ENCODE measurements around the gene LRRIQ1. TPM values are rescaled to one million over a fixed set of nuclear protein-coding genes. Genes with fewer than 3 reads are reported as not detected.
"Not testable (repeated sequence)": the region's sequence is repeated elsewhere in the genome, so short reads cannot be mapped to it uniquely, and the experiment has no call there.

The LRRIQ1 gene
- total RNA-seq, 1 donor from 2014 or later: not detected

DNA sequence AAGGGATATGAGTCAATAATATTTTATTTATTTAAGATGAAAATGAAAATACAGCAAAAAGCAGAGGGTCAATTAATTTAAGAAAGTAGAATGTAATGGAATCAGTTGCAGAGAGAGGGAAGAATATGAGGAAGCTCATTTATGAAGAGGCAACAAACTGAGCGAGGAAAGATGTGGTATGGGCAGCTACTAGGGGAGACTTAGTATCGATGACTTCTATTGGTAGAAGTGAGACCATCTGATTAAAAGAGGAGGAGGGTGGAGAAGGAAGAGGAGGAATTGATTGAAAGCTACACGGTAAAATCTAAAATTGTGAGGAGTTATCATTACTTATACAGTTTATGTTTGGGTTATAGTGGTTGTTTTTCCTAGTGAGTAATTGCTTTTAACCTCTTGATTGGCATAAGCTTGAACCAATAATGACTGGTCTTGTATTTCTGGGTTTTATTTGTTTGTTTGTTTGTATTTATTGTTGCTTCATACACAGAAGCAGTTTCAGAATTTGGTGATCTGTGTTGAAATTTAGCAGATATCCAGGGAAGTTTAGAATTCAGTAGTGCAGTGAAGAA, 121.0 kb downstream of the LRRIQ1 start:
- no peak overlapping the region for H3K4me3 Mint-ChIP-seq (ENCODE audit: low read depth)
- no peak for DNase-seq (ENCODE audit: low spot score)
- no peaks in the 10 kb centered on the region for H3K36me3 Mint-ChIP-seq (ENCODE audit: low read depth)
- H3K4me1 Mint-ChIP-seq (ENCODE audit: low read depth): no peaks in the 10 kb centered on the region
- no peak overlapping the region for H3K27ac Mint-ChIP-seq
- H3K27me3 Mint-ChIP-seq (ENCODE audit: low read depth): no peaks in the 10 kb centered on the region
- intact Hi-C loops (cut with micrococcal nuclease): no loop called here
- no peaks in the 10 kb centered on the region for H3K9me3 Mint-ChIP-seq

DNA sequence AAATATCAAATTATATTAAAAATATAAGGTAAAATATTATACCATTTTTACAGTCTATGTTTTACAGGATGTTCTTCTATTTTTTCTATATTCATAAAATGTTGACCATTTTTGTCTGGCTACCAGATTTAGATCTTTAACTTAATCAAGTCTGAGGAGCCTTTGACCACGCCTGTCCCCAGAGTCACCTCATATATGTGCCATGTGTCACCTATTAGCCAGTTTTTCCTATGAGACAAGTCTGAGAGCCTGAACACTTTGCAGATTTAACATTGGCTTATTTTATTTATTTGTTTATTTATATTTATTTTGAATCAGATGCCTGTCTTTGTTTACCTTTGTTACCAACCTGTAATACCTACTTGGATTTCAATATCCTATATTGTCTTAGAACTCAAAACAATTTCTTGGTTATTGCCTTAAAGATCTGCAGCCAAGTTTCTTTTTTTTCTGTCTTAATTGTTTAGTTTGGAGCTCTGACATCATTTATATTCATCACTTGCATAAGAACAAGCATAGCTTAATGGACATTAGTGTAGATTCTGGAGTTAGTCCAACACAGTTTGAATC, 127.7 kb downstream of the LRRIQ1 start:
- Mint-ChIP-seq H3K4me3 (ENCODE audit: low read depth) (no peak overlapping the region), H3K4me1 (ENCODE audit: low read depth) (no peaks in the 10 kb centered on the region), H3K36me3 (ENCODE audit: low read depth) (no peaks in the 10 kb centered on the region), H3K27ac (no peak overlapping the region), H3K27me3 (ENCODE audit: low read depth) (no peaks in the 10 kb centered on the region), H3K9me3 (no peaks in the 10 kb centered on the region)
- DNase-seq (ENCODE audit: low spot score): no peak
- intact Hi-C loops (cut with micrococcal nuclease): no loop called here

DNA sequence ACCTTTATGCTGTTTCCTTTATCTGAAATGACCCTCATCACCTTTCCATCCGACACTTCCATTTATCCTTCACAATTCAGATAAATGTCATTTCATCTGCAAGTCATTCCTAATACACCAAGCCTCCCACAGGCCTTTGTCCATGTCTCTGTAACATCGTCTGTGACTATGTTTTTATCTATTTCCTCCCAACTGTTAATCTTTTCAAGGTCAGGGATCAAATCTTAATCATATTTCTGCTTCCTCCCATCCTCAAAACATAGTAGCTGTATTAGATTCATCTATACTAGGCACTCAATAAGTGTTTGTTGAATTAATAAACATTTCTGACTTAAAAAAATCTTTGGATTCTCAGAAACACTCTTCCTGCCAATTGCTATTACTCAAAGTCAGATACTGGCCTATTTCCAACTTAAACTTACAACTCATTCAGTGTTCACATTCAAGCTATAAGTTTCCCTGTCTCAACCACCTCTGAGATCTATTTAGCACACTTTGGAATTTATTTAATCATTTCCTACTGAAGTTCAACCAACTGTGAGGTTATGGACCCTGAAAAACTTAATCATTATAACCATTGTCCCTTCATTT, 143.6 kb downstream of the LRRIQ1 start:
- Mint-ChIP-seq H3K27ac (no peak overlapping the region), H3K9me3 (no peaks in the 10 kb centered on the region), H3K27me3 (ENCODE audit: low read depth) (no peaks in the 10 kb centered on the region), H3K4me3 (ENCODE audit: low read depth) (no peak overlapping the region), H3K4me1 (ENCODE audit: low read depth) (no peaks in the 10 kb centered on the region), H3K36me3 (ENCODE audit: low read depth) (no peaks in the 10 kb centered on the region)
- DNase-seq (ENCODE audit: low spot score): no peak
- intact Hi-C loops (cut with micrococcal nuclease): no loop called here

DNA sequence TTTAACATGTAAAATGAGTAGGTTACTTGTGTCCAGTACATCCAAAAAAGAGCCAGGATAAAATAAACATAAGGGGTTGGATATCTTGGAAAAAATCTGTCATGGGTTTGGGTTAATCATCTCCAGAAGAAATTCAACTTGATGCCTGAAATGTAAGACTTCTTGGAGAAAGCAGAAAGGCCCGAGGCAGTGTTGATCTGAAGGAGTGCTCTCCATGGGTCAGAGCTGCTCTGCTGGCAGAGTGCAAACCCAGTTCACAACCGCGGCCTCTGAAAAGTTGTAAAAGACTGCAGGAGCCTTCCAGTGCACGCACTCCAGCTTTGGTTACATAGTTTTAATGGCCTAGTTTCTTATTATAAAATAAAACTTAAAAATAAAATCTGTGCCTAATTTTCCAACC, 146.5 kb downstream of the LRRIQ1 start:
- Mint-ChIP-seq H3K36me3 (ENCODE audit: low read depth) (no peaks in the 10 kb centered on the region), H3K4me3 (ENCODE audit: low read depth) (no peak overlapping the region), H3K4me1 (ENCODE audit: low read depth) (no peaks in the 10 kb centered on the region), H3K27me3 (ENCODE audit: low read depth) (no peaks in the 10 kb centered on the region), H3K9me3 (no peaks in the 10 kb centered on the region), H3K27ac (no peak overlapping the region)
- no peak for DNase-seq (ENCODE audit: low spot score)
- intact Hi-C loops (cut with micrococcal nuclease): no loop called here

DNA sequence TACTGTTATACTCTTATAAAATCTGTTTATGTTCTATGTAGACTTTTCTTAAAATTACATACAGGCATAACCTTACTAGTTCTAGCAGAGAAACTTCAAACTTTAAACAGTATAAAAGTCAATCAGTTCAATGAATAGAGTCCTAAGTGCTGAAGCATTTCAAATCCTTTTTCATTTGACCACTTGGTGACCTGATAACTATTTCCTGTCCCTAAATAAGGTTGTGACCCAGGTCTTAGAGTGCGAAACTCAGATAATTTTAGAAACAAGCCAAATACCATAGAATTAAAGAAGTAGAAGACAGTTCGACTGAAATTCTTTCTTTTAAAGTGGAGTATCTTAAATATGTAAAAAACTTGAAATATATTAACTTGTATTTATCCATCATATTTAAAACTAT, 147.7 kb downstream of the LRRIQ1 start:
- Mint-ChIP-seq H3K36me3 (ENCODE audit: low read depth) (no peaks in the 10 kb centered on the region), H3K27me3 (ENCODE audit: low read depth) (no peaks in the 10 kb centered on the region)

DNA sequence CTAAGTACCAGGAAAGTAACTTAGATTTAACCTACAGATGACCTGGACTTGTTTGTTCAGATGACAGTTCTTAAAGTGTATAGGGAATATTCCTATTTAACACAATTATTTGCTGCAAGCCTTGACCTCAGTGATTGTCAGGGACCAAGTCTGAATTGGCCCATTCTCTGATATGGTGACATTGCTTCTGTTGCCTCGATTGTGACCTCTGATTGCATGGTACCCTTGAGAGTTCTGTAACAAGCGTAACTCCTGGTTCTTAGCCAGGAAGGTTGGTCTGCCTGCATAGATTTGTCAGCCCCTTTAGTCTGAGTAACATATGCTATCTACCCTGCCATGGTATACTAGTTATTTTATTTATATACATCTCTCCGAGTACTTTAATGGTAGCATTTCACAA, 150.1 kb downstream of the LRRIQ1 start:
- H3K27ac Mint-ChIP-seq: no peak overlapping the region
- DNase-seq (ENCODE audit: low spot score): no peak
- intact Hi-C loops (cut with micrococcal nuclease): no loop called here
- H3K9me3 Mint-ChIP-seq: no peaks in the 10 kb centered on the region
- H3K27me3 Mint-ChIP-seq (ENCODE audit: low read depth): no peaks in the 10 kb centered on the region
- no peak overlapping the region for H3K4me3 Mint-ChIP-seq (ENCODE audit: low read depth)
- H3K36me3 Mint-ChIP-seq (ENCODE audit: low read depth): no peaks in the 10 kb centered on the region
- H3K4me1 Mint-ChIP-seq (ENCODE audit: low read depth): no peaks in the 10 kb centered on the region

More for the DNA sequence above, 147.7 kb downstream of the LRRIQ1 start:
- no peak for DNase-seq (ENCODE audit: low spot score)
- no peak overlapping the region for H3K27ac Mint-ChIP-seq
- intact Hi-C loops (cut with micrococcal nuclease): no loop called here
- no peaks in the 10 kb centered on the region for H3K9me3 Mint-ChIP-seq
- H3K4me1 Mint-ChIP-seq (ENCODE audit: low read depth): no peaks in the 10 kb centered on the region
- no peak overlapping the region for H3K4me3 Mint-ChIP-seq (ENCODE audit: low read depth)

DNA sequence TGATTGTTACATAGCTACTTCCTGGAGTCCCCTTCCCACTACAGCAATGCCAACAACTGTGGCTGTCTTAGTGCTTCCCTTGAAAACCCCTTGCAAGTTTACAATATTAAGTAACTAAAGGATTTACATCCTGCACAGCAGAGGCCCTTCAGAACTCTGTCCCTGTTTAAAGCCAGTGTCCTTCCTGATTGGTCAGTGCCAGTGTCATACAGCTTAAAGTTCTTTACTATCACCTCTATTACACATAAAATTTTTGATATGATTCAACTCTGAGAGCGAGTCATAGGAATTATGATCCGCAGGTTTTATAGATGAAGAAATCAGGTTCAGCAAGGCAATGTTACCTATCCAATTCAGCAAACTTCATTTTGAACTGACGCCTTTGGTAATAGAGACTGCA, 152.5 kb downstream of the LRRIQ1 start:
- no peak overlapping the region for H3K27ac Mint-ChIP-seq
- no peak for DNase-seq (ENCODE audit: low spot score)
- no peak overlapping the region for H3K4me3 Mint-ChIP-seq (ENCODE audit: low read depth)
- H3K27me3 Mint-ChIP-seq (ENCODE audit: low read depth): no peaks in the 10 kb centered on the region
- intact Hi-C loops (cut with micrococcal nuclease): no loop called here
- H3K9me3 Mint-ChIP-seq: no peaks in the 10 kb centered on the region
- no peaks in the 10 kb centered on the region for H3K36me3 Mint-ChIP-seq (ENCODE audit: low read depth)
- H3K4me1 Mint-ChIP-seq (ENCODE audit: low read depth): no peaks in the 10 kb centered on the region

DNA sequence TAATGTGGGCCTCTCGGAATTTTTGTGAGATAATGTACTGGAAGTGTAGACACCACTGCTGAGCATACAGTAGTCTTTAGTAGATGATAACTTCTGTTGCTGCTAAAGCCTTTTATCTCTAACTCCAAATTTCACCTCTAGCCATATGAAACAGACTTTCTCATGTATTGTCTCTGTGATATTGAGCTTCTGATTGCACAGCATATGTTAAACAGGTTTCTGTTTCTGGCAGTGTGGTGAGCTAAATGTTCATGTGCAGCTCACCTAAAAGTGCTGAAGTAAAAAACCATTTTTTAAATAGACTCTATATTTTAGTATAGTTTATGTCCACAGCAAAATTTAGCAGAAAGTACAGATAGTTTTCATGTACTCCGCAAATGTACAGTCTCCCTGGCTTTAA, 154.6 kb downstream of the LRRIQ1 start:
- Mint-ChIP-seq H3K27me3 (ENCODE audit: low read depth) (no peaks in the 10 kb centered on the region), H3K4me3 (ENCODE audit: low read depth) (no peak overlapping the region), H3K9me3 (no peaks in the 10 kb centered on the region), H3K36me3 (ENCODE audit: low read depth) (no peaks in the 10 kb centered on the region), H3K4me1 (ENCODE audit: low read depth) (no peaks in the 10 kb centered on the region), H3K27ac (no peak overlapping the region)
- intact Hi-C loops (cut with micrococcal nuclease): no loop called here
- DNase-seq (ENCODE audit: low spot score): no peak

DNA sequence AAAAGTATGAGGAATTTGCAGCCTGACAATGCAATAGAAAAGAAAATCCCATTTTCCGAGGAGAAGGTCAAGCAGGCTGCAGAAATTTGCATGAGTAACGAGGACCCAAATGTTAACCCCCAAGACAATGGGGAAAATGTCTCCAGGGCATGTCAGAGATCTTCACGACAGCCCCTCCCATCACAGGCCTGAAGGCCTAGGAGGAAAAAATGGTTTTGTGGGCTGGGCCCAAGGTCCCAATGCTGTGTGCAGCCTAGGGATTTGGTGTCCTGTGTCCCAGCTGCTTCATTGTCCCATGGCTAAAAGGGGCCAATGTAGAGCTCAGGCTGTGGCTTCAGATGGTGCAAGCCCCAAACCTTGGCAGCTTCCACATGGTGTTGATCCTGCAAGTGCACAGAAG, 167.7 kb downstream of the LRRIQ1 start:
- H3K4me1 Mint-ChIP-seq (ENCODE audit: low read depth); H3K27ac Mint-ChIP-seq; H3K4me3 Mint-ChIP-seq (ENCODE audit: low read depth); DNase-seq (ENCODE audit: low spot score); H3K27me3 Mint-ChIP-seq (ENCODE audit: low read depth); intact Hi-C loops (cut with micrococcal nuclease); H3K36me3 Mint-ChIP-seq (ENCODE audit: low read depth): not testable (repeated sequence)
- H3K9me3 Mint-ChIP-seq: peaks cover 23% of the 10 kb centered on the region

DNA sequence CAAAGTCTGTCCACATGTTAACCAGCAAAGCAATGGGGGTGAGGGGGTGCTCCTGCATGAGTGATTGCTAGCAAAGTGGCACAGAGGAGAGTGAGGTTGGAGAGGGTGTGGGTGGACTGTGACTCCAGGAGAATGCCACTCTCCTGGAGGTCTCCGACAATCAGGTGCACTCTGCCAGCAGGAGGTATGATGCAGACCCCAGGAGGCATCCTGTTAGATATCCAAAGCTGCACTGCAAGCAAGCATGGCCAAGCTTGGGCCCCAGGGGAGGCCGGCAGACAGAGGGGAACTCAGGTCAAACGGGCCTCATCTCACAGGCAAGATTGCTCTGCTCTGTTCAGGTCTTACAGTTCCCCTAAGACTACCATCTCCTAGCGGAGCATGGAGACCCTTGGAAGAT, 170.4 kb downstream of the LRRIQ1 start:
- DNase-seq (ENCODE audit: low spot score): no peak
- Mint-ChIP-seq H3K9me3 (peaks cover 21% of the 10 kb centered on the region), H3K27me3 (ENCODE audit: low read depth) (no peaks in the 10 kb centered on the region), H3K4me1 (ENCODE audit: low read depth) (no peaks in the 10 kb centered on the region), H3K4me3 (ENCODE audit: low read depth) (no peak overlapping the region), H3K36me3 (ENCODE audit: low read depth) (no peaks in the 10 kb centered on the region), H3K27ac (no peak overlapping the region)
- intact Hi-C loops (cut with micrococcal nuclease): no loop called here

DNA sequence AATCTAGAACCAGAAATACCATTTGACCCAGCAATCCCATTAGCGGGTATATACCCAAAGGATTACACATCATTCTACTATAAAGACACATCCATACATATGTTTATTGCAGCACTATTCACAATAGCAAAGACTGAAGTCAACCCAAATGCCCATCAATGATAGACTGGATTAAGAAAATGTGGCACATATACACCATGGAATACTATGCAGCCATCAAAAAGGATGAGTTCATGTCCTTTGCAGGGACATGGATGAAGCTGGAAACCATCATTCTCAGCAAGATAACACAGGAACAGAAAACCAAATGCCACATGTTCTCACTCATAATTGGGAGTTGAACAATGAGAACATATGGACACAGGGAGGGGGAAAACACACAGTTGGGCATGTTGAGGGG, 188.2 kb downstream of the LRRIQ1 start:
- H3K4me1 Mint-ChIP-seq (ENCODE audit: low read depth); intact Hi-C loops (cut with micrococcal nuclease); H3K36me3 Mint-ChIP-seq (ENCODE audit: low read depth); H3K27me3 Mint-ChIP-seq (ENCODE audit: low read depth); DNase-seq (ENCODE audit: low spot score); H3K9me3 Mint-ChIP-seq; H3K27ac Mint-ChIP-seq; H3K4me3 Mint-ChIP-seq (ENCODE audit: low read depth): not testable (repeated sequence)

DNA sequence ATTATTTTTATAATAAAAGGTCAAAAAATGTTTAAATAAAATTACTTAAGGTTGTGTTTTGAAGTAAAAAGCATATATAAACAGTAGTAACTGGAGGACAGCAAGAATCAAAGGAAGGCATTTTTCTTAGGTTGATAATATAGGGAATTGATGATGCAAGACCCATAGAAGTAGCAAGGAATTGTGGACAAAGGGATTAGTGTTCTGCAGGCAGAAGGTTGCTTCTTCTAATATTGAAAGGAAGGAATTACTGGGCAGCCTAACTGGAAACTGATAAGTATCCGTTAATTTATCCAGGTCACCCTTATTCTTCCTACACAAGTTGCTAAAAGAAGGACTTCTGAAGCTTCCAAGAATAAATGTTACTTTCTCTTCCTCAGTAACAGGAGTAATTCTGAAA, 189.3 kb downstream of the LRRIQ1 start:
- Mint-ChIP-seq H3K27me3 (ENCODE audit: low read depth) (no peaks in the 10 kb centered on the region), H3K36me3 (ENCODE audit: low read depth) (no peaks in the 10 kb centered on the region), H3K27ac (no peak overlapping the region), H3K4me1 (ENCODE audit: low read depth) (no peaks in the 10 kb centered on the region), H3K4me3 (ENCODE audit: low read depth) (no peak overlapping the region), H3K9me3 (no peaks in the 10 kb centered on the region)
- no peak for DNase-seq (ENCODE audit: low spot score)
- intact Hi-C loops (cut with micrococcal nuclease): no loop called here

DNA sequence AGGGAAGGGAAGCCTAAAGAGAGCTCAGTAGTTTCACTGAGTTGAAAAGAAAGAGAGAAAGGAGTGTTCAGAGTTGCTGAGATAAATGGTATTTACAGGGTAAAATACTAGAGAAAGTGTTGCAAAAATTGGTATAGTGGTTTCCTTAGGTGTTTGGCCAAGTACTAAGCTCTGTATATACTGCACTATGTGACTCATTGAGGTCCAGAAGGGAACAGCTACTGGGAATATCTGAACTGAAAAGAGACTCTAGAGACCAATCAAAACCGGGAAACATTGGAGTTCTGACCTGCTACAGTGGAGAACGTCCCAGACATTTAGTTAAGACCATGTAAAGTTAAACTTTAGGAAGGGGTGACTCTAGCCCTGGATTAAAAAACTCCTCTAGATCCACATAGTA, 201.2 kb downstream of the LRRIQ1 start:
- no peaks in the 10 kb centered on the region for H3K27me3 Mint-ChIP-seq (ENCODE audit: low read depth)
- no peaks in the 10 kb centered on the region for H3K9me3 Mint-ChIP-seq

More for the DNA sequence above, 201.2 kb downstream of the LRRIQ1 start:
- intact Hi-C loops (cut with micrococcal nuclease): no loop called here
- H3K4me1 Mint-ChIP-seq (ENCODE audit: low read depth): no peaks in the 10 kb centered on the region
- H3K27ac Mint-ChIP-seq: no peak overlapping the region
- DNase-seq (ENCODE audit: low spot score): no peak
- no peak overlapping the region for H3K4me3 Mint-ChIP-seq (ENCODE audit: low read depth)
- no peaks in the 10 kb centered on the region for H3K36me3 Mint-ChIP-seq (ENCODE audit: low read depth)
